Colon (tissue), 2 donors: ENCODE data around the gene DUSP16.
"Not testable (repeated sequence)": the region's sequence is repeated elsewhere in the genome, so short reads cannot be mapped to it uniquely, and the experiment has no call there.

Experiments used
- FAIRE-seq: peaks from 2 replicates; lab custom pipeline; 2012; peaks lifted over from hg19 to GRCh38; lab: Jason Lieb, UNC
- donor health status: control.
- donor health status: control.

DUSP16 gene

DNA sequence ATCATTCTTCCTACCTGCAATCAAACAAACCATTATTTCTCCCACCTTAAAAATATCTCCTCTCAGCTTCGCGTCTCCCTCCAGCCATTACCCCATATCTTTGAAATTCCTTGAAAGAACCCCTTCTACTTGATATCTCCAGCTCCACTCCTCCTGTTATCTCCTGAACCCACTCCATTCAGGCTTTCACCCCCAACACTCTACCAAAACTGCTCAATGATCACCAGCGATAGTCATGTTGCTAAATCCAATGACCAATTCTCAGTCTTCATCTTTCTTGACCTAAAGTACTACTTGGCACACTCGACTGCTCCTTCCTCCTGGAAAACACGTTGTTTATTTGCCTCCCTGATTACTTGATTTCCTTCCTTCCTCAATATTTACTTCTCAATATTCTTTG, 70.1 kb downstream of the DUSP16 start:
- no peak for FAIRE-seq

DNA sequence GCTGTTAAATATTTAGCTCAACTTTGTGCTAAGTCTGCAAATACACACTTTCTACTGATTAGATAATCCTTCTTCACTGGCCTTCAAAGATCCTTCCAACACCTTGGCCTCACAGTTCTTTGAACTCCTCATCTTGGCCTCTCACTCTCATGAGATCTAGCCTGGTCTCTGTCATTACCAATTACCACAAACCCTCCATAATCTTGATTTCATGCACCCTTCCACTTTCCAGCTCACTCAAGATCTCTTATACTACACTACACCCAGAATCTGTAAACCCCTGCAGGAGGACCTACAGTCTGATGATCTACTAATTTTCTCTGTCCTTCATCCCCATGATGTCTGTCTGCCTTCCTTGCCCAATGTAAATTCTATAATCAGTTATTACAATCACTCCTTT, 71.1 kb downstream of the DUSP16 start:
- FAIRE-seq = no peak

DNA sequence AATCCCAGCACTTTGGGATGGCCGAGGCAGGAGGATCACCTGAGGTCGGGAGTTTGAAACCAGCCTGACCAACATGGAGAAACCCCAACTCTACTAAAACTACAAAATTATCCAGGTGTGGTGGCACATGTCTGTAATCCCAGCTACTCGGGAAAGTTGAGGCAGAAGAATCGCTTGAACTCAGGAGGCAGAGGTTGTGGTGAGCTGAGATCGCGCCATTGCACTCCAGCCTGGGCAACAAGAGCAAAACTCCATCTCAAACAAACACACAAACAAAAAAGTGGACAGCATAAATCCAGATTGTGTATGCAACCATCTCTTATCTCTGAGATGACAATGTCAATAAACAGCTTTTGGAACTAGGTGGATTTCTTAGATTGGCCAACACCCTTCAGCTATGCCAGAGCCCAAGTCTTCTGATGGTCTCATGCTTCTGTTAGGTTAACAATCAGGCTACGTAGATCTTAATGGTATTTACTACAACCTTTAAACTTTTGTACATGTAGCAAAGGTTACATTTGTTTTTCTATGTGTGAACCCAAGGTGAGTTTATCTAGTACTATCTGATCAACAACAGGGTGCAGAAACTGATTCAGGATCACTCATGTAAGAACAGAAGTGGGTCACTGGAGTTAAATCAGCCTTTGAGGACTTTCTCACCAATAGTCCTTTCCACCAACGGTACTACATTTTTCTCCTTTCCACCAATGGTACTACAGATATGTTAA, 73.7 kb downstream of the DUSP16 start:
- FAIRE-seq = no peak

DNA sequence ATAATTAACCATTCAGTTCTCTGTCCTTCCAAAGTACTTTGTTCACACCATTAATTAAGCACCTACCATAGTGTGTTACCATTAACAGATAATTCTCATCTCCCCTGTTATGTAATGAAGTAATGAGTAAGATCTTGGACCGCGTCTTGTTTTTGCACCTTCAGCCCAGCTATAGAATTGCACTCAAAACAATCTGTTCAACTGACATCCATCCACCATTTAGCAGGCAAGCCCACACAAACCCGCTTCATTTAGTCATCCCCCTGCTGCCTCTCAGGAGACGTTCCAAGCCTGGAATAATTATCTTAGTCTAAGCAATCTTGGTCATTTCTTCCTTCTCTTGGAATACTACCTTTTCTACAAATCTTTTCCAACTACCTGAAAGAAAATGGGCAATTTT, 74.4 kb downstream of the DUSP16 start:
- FAIRE-seq = no peak

DNA sequence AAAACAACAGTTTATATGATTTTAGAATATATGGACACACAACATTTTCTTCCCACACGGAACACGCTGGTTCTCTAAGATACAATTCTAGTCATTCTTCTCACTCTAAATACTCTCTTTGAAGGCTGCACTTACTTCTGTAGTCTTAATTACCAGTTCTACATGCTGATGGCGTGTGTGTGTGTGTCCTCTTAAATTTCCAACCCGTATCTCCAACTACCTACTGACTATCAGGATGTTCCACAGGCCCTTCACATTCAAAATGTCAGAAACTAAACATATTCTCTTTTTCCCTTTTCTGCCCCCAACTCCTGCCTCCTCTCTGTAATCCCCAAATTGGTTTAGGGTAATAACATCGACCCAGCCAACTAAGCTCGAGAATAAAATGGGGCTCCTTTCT, 75.2 kb downstream of the DUSP16 start:
- FAIRE-seq = no peak

DNA sequence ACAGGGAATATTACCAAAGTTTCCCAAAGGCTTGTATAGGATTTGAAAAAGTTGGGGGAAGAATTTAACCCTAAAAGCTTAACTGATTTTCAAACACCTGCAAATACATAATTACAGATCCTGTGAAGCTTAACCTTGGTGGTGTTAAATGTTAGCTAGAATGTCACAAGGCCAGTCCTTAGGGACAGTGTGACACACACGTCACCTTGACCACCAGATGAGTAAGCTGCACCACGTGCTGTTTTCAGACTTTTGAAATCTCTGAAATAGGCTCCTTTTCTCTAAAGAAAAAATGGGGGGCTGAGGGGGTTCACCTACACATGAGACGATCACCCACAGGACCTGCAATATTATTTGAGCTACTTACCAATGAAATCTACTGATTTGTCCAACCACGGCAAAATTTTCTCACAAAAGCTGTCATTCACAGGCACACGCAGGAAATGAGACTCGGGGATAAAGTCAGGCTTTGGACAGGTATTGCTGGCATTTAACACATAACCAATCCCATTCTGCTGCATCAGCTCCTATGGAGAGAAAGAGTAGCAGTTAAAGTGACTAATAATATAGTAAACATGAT, 75.9 kb downstream of the DUSP16 start:
- FAIRE-seq = no peak

DNA sequence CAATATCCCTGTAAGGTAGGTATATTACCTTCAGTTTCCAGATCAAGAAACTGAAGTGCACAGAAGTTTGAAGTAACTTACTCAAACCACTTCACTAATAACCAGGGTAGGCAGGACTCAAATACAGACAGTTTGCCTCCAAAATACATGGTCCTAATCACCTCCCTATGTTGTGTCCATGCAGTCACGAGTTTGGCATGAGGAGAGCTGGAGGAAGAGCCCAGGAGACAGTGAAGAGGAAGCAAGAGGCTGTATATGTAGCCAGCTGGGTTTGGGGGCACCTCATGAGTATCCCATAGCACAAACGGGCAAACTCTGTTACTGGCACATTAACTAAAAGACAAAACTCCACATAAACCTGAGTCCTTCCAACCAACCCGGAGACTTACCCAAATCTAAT, 79.2 kb downstream of the DUSP16 start:
- FAIRE-seq = no peak

DNA sequence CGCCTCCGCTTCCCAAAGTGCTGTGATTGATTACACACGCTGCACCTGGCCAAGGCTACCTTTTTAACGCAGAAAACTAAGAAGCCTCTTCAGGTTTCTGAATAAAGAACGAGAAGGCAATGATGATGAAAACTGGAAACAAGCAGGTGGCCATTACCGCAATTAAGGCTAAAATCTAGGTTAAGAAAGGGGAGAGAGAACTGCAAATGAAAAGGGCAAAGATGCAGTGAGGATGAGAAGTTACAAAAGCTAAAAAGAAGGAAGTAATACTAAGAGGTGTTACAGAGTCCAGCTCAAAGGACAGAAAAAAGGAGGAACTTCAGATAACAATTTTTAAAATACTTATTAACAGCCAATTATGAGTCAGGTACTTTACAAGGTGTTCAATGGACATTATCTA, 79.7 kb downstream of the DUSP16 start:
- FAIRE-seq = no peak

DNA sequence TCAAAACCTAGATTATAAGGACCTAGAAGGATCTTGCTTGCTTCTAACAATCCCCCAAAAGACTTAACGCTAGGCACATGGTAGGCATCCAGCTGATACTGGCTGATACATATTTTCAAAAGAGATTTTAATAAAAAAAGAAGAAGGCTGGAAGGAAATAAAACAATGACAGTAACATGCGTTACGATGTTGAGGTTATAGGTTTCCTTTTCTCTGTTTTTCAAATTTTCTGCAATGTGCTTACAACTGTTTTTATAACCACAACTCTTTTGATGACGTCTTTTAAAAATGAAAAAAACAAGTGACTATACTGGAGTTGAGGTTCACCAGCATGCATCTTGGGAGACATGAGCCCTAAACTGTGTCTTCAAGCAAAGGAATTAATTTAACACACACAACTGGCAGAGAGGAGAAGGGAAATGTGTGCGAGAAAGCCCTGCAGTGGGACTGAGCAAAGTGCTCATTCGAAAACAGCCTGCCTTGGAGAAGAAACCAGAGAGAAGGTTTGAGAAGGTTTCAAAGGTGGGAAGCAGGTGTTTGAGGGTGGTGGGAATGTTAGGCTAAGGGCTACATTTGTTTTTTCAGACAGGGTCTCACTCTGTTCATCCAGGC, 80.4 kb downstream of the DUSP16 start:
- no peak for FAIRE-seq

DNA sequence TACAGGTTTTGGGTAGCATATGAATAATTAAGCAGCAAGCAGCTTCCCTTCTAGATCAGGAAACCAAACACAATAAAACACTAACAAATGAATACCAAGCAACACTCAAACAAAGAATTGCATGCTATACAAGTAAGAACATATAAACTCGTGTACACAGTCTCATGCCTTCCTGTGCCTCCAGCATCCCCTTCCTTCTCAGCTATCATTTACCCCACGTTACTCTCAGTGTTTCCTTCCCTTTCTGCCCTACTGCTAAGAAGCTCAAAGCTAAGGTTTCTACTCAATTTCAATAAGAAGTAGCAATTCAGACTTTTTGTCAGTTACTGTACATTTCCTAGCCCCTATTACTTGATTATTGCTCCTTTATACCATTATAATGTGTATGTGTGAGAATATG, 81.0 kb downstream of the DUSP16 start:
- FAIRE-seq = no peak

DNA sequence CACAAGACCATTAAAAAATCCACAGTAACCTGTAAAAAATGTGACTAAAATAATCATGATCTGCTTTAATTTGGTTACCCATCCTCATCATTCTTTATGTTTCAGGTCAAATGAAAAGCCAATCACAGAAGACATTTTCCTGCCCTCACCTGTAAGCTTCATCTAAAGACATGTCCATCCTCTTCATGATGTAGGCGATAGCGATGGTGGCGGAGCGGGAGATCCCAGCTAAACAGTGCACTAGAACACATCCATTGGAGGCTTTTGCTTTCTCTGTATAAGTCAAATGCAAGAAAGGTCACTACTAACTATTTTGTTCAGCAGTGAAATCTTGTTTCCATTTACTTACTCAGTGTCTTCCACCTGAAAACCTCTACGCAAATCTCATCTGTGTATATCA, 82.6 kb downstream of the DUSP16 start:
- no peak for FAIRE-seq

DNA sequence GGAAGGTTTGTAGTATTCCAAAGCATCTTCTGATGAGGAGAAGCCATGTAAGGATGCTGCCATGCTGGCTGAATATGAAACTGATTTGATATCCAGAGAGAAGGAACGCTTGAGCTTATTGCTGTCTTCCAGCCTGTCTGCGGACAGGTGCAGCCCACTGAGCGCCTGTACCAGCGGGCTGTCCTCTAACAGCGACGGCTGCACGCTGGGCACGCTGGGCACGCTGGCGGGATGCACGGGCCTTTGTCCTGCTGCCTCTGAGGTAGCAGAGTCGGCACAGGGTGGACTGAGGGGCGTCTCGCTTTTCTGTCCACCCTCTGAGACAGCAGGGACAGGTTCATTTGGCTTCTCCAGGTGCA, 85.2 kb downstream of the DUSP16 start:
- FAIRE-seq = no peak

DNA sequence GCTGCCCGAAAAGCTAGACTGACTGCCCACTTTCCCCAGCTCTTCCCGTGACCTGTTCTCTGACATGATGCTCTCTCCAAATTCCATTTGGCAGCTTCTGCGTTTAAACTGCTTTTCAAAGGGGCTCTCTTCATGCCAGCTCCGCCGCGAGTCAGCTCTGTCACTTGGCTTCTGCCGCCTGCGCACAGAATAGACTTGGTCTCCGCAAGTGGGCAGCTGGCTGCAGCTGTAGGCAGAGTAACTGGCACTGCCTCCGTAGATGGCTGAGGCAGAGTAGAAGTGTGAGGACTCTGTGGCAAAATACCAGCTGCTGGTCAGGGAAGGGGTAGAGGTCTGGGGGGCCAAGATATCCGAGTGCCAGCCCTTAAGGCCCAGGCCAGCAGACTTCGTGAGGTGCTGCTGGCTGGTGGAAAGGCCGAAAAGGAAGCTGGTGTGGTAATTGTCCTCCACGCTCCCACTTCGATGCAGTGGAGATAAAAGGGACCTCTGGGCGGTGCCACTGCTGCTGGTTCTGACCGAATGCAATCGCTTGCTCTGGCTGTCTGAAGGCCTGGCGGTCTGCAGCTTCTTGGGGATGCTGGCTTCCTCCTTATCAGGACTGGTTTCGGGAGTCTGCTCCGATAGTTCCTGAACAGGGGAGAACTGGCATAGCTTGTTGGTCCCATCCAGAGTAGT, 85.7 kb downstream of the DUSP16 start:
- no peak for FAIRE-seq

DNA sequence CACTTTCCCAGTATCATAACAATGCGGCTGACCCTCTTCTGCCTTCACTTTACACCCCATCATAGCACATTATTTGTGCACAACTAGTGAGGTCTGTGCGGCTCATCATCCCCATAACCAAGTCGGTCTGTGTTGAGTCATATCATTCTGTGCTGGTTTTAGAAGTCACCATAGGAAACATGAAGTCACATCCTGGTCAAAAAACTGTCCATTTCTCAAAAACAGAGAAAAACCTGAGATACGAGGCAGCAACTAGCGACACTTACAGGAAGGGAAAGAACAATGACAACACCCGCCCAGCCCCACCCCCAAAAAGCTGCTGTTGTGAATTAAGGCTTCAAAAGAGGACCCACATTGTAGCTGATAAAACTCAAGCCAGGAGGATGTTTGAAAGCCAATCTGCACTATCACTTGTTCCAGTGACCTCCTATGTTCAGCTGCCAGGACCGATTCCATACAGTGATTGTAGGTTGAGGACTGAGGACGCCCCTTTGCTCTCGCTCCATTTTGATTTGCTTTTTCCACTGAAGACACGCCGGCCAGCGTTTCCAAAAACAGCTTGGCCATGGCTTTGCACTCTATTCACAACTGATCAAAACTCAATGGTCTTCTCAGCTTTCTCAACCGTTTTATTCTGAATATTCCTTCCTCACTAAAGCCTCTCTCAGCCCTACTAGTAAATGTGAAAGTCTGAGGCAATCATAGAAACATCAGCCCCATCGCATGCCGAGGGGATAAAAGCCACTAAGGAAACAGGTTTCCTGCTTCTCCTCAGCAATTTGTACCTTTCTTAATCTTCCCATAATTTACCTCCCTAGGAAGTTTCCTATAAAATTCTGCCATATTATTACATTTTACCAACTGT, 87.5 kb downstream of the DUSP16 start:
- no peak for FAIRE-seq

DNA sequence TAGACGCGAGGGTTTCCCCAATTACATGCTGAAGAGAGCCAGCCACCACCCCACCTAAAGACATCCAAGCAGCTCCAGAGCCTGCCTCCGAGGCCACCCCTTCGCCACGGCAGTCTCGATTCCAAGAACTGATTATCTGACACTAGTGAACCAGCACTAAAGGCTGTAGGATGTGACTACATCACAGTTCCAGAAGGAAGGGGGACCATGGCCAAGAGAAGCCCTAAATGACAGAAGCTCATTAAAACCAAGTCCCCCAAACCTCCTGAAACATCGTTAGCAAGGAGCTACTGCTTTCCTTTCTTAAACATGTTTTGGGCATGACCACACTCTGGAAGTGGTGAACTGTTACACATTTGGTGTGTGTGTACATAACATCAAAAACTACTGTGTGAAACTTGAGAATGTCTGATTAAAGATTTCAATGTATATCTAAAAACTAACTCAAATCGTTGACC, 88.2 kb downstream of the DUSP16 start:
- FAIRE-seq = no peak

DNA sequence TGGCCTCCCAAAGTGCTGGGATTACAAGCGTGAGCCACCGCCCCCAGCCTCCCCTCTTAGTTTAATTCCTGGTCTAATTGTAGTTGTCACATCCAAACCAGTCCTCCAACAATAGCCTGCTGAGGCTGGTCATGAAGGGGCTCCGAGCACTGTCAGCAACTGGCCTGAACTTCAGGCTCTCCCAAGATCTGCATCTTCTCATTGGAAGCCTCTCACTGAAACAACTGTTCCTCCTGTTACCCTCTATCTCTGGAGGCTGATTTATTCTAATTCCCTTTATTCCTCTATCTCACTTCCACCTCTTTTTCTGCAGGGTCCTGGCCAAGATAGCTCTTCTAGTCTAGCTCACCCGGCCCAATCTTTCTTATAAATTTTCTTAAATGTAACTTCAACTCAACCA, 89.4 kb downstream of the DUSP16 start:
- FAIRE-seq = no peak

DNA sequence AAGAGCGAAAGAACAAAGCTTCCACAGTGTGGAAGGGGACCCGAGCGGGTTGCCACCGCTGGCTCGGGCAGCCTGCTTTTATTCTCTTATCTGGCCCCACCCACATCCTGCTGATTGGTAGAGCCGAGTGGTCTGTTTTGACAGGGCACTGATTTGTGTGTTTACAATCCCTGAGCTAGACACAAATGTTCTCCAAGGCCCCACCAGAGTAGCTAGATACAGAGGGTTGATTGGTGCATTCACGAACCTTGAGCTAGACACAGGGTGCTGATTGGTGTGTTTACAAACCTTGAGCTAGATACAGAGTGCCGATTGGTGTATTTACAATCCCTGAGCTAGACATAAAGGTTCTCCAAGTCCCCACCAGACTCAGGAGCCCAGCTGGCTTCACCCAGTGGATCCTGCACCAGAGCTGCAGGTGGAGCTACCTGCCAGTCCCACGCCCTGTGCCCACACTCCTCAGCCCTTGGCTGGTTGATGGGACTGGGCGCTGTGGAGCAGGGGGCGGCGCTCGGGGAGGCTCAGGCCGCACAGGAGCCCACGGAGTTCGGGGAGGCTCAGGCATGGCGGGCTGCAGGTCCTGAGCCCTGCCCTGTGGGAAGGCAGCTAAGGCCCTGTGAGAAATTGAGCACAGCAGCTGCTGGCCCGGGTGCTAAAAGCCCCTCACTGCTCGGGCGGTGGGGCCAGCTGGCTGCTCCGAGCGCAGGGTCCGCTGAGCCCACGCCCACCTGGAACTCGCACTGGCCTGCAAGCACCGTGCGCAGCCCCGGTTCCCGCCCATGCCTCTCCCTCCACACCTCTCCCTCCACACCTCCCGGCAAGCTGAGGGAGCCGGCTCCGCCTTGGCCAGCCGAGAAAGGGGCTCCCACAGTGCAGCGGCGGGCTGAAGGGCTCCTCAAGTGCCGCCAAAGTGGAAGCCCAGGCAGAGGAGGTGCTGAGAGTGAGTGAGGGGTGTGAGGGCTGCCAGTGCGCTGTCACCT, 90.4 kb downstream of the DUSP16 start:
- FAIRE-seq = not testable (repeated sequence)

DNA sequence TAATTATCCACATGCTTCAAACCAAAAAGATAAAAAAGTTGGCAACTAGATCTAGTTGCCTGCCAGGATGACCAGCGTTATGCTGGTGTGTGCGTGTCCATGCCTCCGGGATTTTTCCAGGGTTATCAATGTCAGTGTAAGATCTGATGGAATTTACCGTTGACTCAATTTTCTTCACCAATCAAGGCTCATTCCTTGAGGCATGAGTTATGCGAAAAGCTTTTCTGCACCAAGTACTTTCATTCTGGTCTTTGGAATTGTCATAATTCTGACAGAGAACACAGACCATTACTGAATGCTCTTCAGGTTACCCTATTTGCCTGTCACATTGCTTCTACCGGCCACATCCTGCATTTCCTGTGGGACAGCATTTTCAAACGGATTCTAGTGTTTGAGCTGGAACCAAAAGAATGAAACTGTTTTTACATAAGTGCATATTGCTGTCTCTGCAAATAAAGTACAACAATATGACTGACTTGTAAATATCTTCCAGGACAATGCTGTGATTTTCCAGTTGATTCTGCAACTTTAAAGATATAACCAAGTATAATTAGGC, 91.8 kb downstream of the DUSP16 start:
- FAIRE-seq = no peak

DNA sequence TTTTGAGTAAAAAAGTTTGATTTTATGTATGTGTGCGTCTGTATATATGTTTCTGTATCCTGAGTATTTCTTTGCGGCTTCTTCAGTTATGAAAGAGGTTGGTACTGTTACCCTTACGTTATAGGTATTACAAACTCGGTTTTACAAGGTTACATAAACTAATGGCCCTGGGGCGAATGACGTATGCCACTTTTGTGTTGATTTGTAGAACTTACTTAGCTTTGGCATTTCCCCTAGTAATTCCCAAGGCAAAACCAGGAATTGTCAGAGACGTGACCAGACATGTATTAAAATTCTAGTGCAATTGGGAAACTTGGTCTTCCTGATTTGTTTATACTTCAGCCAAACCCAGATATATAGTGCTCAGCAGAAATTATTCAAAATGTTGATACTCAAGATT, 93.3 kb downstream of the DUSP16 start:
- FAIRE-seq = no peak

DNA sequence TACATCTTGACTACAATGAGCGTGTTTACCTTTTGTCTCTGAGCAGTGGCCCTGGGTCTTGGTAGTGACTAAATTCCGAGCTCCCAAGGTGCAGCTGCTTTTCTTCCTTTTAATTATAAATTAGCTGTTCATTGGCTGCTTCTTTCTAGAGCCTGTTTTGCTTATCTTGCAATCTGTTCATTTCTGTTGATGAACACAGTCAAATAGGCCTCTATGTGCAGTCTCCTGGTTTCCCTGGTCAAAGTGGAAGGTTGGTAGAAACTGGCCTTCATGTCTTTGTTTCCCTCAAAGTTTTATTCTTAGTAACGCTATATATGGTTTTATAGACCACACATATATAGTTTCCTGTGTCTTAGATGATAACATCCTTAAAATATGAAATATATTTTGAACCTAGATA, 94.1 kb downstream of the DUSP16 start:
- FAIRE-seq = no peak
